SK-N-MC (cell line): ENCODE results near the gene TSPEAR.
"Not testable (repeated sequence)": the region's sequence is repeated elsewhere in the genome, so short reads cannot be mapped to it uniquely, and the experiment has no call there.

Source experiments
- DNase-seq: peaks from one replicate; pipeline ENCODE4 v3.0.0-alpha.2; 2011; ENCODE audit warnings: low read depth, low spot score
- H3K27ac ChIP-seq: fragments of 200-600 bp; sonication (generic); 2 replicates; pipeline ENCODE4 v1.5.1; 2016; ENCODE audit warnings: mixed run types
- H3K36me3 ChIP-seq: fragments of 200-600 bp; sonication (generic); 2 replicates; pipeline ENCODE4 v1.6.1; 2017; ENCODE audit warnings: antibody characterized with exemption, low read length, mixed read lengths; ENCODE audit not compliant: insufficient read depth
- H3K4me3 ChIP-seq: fragments of 200-600 bp; sonication (generic); 2 replicates; pipeline ENCODE4 v1.5.1; 2016
- H3K9ac ChIP-seq: fragments of 200-600 bp; sonication (generic); 2 replicates; pipeline ENCODE4 v1.8.0; 2017; ENCODE audit warnings: mixed run types, mixed read lengths; ENCODE audit not compliant: insufficient read length
- H3K9me3 ChIP-seq: fragments of 200-600 bp; sonication (generic); 2 replicates; pipeline ENCODE4 v1.6.1; 2017; ENCODE audit warnings: low read depth, mild to moderate bottlenecking, antibody characterized with exemption, low read length, moderate library complexity, mixed read lengths
- EZH2 ChIP-seq: fragments of 200-600 bp; sonication (generic); IDR thresholded peaks from one replicate; pipeline ENCODE4 v1.6.1; 2017; ENCODE audit warnings: antibody characterized with exemption
- FOXP2 ChIP-seq: optimal IDR thresholded peaks from 2 replicates; pipeline ENCODE3; 2011; ENCODE audit warnings: mild to moderate bottlenecking, moderate library complexity; ENCODE audit not compliant: insufficient read depth; ENCODE audit errors: extremely low read length, control extremely low read depth
- POLR2AphosphoS5 ChIP-seq: IDR thresholded peaks from 2 replicates; pipeline ENCODE4 v1.6.1; 2012; ENCODE audit warnings: mild to moderate bottlenecking, low read depth, low read length, borderline replicate concordance

Gene TSPEAR

GRCh38 chr21:44564886-44565598 is 146.3 kb downstream of the TSPEAR start:
- Histone ChIP-seq H3K4me3 (no peak overlapping the region), H3K27ac (no peak overlapping the region), H3K36me3 (peaks cover 37% of the 10 kb centered on the region), H3K9me3 (peaks cover 8% of the 10 kb centered on the region; the same call in 1 of the 2 replicates), H3K9ac (no peak overlapping the region)
- TF ChIP-seq POLR2AphosphoS5, result no peak
- no peak for TF ChIP-seq FOXP2
- no peak for TF ChIP-seq EZH2
- DNase-seq, result no peak

GRCh38 chr21:44564099-44564498 is 147.3 kb downstream of the TSPEAR start:
- H3K36me3 ChIP-seq, result peaks cover 37% of the 10 kb centered on the region
- no peak overlapping the region for H3K27ac ChIP-seq
- peaks cover 8% of the 10 kb centered on the region; the same call in 1 of the 2 replicates for H3K9me3 ChIP-seq
- no peak for TF ChIP-seq FOXP2
- H3K4me3 ChIP-seq, result no peak overlapping the region
- no peak overlapping the region for H3K9ac ChIP-seq
- no peak for DNase-seq

GRCh38 chr21:44558695-44559094 is 152.7 kb downstream of the TSPEAR start, which contains the start of gene KRTAP10-3:
KRTAP10-3 (minus strand) TSS chr21:44558795; CDS start chr21:44558715, 80 bp downstream.
- H3K9me3 ChIP-seq, result peaks cover 3% of the 10 kb centered on the region; the same call in 1 of the 2 replicates
- DNase-seq, result no peak
- H3K4me3 ChIP-seq, result no peak within 1 kb of the TSS
- H3K36me3 ChIP-seq, result peaks cover 9% of the 10 kb centered on the region
- H3K9ac ChIP-seq, result no peak within 1 kb of the TSS
- no peak for TF ChIP-seq POLR2AphosphoS5
- no peak for TF ChIP-seq EZH2
- TF ChIP-seq FOXP2, result no peak
- H3K27ac ChIP-seq, result no peak within 1 kb of the TSS

GRCh38 chr21:44558329-44558675 is 153.1 kb downstream of the TSPEAR start:
- not testable (repeated sequence) for H3K27ac ChIP-seq, H3K36me3 ChIP-seq, H3K9me3 ChIP-seq, DNase-seq, H3K9ac ChIP-seq, H3K4me3 ChIP-seq

GRCh38 chr21:44557491-44558328 is 153.7 kb downstream of the TSPEAR start:
- TF ChIP-seq EZH2 (no peak), POLR2AphosphoS5 (no peak), FOXP2 (no peak)
- Histone ChIP-seq H3K27ac (no peak overlapping the region), H3K9ac (no peak overlapping the region), H3K36me3 (0 out of 2 replicates have a peak, but pooled peaks cover 2% of the 10 kb centered on the region), H3K4me3 (no peak overlapping the region), H3K9me3 (peaks cover 2% of the 10 kb centered on the region; the same call in 1 of the 2 replicates)
- DNase-seq, result no peak

GRCh38 chr21:44556879-44557278 is 154.5 kb downstream of the TSPEAR start:
- Histone ChIP-seq H3K36me3 (no peaks in the 10 kb centered on the region), H3K4me3 (no peak overlapping the region), H3K9ac (no peak overlapping the region), H3K27ac (no peak overlapping the region), H3K9me3 (no peaks in the 10 kb centered on the region)
- TF ChIP-seq EZH2, result no peak
- no peak for TF ChIP-seq POLR2AphosphoS5
- no peak for TF ChIP-seq FOXP2
- DNase-seq, result no peak

- no peak overlapping the region for H3K9ac ChIP-seq
- DNase-seq, result no peak
- H3K36me3 ChIP-seq, result no peaks in the 10 kb centered on the region
- H3K4me3 ChIP-seq, result no peak overlapping the region
- no peak overlapping the region for H3K27ac ChIP-seq
- no peaks in the 10 kb centered on the region for H3K9me3 ChIP-seq
- TF ChIP-seq EZH2 (no peak), FOXP2 (no peak), POLR2AphosphoS5 (no peak)
Measured at GRCh38 chr21:44555200-44555875, 156.0 kb downstream of the TSPEAR start.

GRCh38 chr21:44552681-44553080 is 158.7 kb downstream of the TSPEAR start:
- Histone ChIP-seq H3K4me3 (no peak overlapping the region), H3K36me3 (no peaks in the 10 kb centered on the region), H3K27ac (no peak overlapping the region), H3K9me3 (no peaks in the 10 kb centered on the region), H3K9ac (no peak overlapping the region)
- no peak for TF ChIP-seq EZH2
- no peak for TF ChIP-seq FOXP2
- TF ChIP-seq POLR2AphosphoS5, result no peak
- no peak for DNase-seq

- DNase-seq, result no peak
- no peaks in the 10 kb centered on the region for H3K36me3 ChIP-seq
- no peak overlapping the region for H3K9ac ChIP-seq
- TF ChIP-seq POLR2AphosphoS5 (no peak), EZH2 (no peak), FOXP2 (no peak)
- no peak overlapping the region for H3K4me3 ChIP-seq
- H3K27ac ChIP-seq, result no peak overlapping the region
- H3K9me3 ChIP-seq, result no peaks in the 10 kb centered on the region
Measured at GRCh38 chr21:44552136-44552535, 159.2 kb downstream of the TSPEAR start.
